ENCODE data around the gene EIF4EBP2.

EIF4EBP2 gene

DNA sequence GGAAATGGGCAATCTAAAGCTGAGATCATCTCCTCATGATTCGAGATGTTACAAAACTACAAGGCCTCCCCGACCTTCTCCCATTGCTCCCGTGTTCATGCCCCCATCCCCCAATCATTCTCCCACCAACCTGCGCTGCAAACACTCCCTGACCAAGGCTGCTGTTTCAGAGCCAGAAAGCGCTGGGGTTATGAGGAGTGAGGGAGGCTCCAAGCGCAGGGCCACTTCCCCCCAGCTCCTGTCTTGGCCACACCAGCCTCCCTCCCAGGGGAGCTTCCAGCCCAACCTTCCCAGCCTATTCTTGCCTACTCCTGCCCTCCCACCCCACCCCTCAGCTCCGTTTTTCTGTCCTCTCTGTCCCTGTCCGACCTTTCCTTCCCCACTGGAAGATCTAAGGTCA lies 52.2 kb downstream of the EIF4EBP2 start:
- no peak overlapping the region for H3K27ac ChIP-seq
- H3K4me3 ChIP-seq, result no peak overlapping the region

DNA sequence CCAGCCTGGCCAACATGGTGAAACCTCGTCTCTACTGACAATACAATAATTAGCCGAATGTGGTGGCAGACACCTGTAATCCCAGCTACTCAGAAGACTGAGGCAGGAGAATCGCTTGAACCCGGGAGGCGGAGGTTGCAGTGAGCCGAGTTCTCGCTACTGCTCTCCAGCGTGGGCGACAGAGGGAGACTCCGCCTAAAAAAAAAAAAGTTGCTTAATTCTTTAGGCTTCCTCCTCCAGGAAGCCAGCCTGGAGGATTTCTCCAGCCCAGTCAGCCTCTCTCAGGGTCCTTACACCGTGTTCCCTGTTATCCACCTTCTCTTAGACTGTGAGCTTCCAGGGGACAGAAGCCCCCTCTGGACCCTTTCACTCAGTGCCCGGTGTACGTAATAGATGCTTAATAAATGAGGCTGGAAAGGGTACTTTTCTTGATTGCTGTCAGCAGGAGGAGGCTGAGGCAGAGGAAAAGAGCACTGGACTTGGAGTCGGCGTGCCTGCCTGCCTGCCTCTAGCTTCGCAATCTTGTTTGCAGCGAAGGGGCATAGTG lies 53.9 kb downstream of the EIF4EBP2 start:
- H3K4me3 ChIP-seq, result peak overlapping the region in 3 of 7 experiments; percentile 1 to 32 (median 22)
- H3K27ac ChIP-seq, result peak overlapping the region in 4 of 21 experiments; percentile 8 to 50 (median 38)

DNA sequence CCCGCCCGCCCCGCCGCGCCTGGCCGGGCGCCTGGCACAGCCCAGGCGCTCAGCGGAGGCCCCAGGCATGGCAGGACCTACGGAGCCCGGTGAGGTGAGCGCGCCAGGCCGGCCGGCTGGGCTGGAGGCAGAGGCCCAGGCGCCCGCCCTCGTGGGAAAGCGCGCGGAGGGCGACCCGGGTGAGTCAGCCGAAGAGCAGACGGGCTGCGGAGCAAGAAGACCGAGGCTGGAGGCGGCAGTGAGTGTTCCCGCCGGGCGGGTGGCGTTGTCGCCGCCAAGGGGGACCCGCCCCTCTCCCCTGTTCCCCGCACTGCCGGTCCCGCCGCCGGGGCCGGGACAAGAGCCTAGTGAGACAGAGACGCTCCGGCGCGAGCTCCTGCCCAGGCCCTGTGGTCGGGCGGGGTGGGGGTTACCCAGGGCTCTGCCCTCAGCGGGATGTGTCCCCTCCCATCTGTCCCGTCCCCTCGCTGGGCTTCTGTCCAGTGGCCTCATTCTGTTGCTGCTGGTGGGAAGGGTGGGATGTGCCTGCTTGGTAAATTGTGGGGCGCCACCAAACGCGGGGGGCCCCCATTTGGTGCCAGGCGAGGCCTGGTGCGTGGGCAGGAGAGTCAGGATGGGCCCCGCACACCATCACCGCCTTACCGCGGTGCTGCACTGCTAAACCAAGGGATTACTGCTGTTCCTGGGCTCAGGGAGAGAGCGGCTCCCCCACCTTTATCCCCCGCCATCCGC lies 54.5 kb downstream of the EIF4EBP2 start:
- Histone ChIP-seq H3K4me3 (peak overlapping the region in 4 of 7 experiments; percentile 1 to 32 (median 14)), H3K27ac (peak overlapping the region in 8 of 21 experiments; percentile 8 to 50 (median 30))

DNA sequence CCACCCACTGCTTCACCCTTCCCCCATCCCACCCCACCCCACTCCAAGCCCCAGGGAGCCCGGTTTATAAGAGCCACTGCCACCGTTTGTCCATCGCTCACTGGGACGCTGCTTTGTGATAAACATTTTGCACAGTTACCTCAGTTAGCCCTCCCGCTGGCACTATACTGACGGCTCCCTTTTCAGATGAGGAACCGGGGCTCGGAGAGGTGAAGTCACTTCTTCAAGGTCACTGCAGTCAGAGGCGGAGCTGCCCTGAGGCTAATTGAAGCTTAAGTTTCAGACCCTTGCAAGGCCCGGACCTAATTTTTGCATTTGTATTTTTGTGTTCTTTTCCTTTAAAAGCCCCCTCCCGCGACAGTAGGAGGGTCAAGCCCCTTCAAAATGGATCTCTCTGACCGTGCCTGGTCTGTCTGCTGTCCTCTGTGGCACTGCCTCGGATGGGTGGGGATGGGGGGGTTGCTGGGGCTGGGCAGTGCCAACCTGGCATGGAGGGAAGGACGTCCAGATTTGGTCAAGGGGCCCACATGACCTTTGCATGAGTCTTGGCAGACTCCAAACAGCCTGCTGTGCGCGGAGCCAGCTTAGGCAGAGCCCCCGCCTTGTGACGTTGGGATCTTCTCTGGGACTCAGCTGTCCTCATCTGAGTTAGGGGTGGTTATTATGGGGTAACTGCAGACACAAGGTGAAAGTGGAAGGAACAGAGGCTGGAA lies 55.3 kb downstream of the EIF4EBP2 start:
- Histone ChIP-seq H3K27ac (peak overlapping the region in 2 of 21 experiments; percentile 23 to 39), H3K4me3 (no peak overlapping the region)

DNA sequence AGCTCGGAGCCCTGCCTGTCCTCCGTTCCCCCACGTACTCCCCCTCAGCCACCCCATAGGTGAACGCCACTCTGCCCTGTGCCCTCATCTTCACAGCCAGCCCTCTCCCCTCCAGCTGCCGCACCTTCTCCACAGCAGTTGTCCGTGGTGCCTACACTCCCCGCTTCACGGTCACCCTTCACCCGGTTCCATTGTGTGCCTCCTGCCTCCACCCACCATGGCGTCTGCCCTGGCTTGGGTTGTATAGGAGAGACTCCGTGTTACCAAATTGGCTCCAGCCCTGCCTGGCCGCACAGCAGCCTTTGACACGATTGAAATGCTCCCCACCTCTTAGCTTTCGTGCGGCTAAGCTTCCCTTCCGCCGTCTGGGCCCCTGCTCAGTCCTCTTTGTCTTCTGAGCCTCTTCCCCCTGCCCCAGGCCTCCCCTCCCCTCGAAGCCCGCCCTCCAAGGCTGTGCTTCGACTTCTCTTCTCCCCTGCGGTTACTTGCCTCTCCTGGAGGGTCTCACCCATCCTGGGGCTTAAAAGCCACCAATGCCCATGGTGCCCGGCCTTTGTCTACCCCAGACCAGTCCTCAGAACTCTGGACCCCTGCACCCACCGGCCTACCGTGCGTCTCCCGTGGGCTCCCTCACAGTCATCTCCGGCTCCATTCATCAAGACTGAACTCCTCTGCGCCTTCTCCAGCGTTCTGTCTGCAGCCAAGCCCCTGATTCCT lies 56.0 kb downstream of the EIF4EBP2 start:
- no peak overlapping the region for H3K27ac ChIP-seq
- H3K4me3 ChIP-seq, result no peak overlapping the region

DNA sequence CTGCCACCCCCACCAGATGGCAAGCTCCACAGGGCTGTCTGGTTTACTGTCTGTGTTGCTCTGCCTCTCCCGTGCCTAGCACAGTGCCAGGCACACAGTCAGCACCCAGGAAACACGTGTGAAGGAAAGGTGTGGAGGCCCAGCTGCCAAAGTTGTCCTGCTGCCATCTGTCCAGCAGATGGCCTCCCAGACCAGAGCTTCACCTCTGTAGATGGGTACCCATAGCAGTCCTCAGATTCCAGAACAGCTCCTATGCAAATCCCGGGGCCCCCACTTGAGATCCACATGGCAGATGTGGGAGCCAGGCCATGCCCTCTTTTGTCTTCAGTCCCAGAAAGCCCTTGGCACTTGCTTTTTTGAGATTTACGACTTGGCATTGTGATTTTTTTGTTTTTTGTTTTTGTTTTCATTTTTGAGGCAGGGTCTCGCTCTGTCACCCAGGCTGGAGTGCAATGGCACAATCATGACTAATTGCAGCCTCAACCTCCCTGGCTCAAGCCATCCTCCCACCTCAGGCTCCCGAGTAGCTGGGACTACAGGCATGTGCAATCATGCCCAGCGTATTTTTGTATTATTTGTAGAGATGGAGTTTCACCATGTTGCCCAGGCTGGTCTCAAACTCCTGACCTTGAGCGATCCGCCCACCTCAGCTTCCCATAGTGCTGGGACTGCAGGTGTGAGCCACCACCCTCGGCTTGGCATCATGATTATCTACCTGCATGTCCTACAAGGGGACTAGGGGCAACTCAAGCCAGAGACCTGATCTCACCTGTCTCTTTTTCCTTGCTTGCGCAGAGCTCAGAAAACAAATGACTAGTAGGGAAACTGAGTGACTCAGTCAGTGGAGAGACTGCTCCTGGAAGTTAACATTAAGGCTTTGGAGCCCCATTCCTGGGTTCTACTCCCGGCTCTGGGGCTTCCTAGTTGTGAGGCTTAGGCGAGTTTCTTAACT lies 57.7 kb downstream of the EIF4EBP2 start:
- Histone ChIP-seq H3K4me3 (no peak overlapping the region), H3K27ac (peak overlapping the region in 1 of 21 experiments; percentile 9)

DNA sequence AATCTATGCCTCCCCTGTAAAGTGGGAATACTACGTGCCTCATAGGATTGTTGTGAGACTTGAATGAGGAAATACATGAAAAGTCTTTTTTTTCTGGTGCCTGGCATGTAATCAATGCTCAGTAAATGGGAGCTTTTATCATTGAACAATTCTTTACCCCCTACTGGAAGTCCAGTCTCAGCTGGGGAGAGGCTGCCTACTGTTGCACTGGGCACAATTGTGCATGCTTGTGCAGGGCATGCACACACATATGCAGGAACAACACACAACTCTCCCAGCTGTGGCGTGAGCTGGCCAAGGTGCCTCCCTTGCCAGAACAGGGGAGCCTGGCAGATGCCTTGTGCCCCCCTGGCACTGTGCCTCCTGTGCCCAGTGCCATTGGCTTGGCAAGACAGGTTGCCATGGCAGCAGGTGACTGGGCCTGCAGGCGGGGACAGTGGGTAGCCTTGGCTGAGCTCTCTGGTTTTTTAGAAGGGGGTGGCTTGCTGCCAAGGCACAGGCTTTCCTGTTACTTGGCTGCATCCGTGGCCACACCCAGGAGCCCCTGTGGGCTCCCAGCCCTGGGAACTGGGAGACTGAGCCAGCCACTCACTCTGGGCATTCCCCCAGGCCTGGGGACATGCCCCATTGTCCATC lies 58.5 kb downstream of the EIF4EBP2 start:
- H3K4me3 ChIP-seq, result no peak overlapping the region
- peak overlapping the region in 1 of 21 experiments; percentile 9 for H3K27ac ChIP-seq

DNA sequence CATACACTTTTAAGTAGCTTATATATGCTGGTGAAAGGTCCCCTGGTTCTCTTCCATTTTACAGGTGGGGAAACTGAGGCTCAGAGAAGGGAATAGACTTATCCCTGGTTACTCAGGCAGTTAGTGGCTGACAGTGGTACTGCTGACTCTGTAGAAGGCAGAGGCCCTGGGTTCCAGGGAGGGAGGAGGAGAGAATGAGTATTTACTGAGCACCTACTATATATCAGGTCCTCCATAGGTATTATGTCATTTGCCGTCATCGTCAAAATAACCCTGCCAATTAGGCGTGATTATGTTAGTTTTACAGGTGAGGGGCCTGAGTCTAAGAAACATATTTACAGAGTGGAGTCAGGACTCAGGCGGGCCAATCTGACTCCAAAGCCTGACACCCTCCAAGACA lies 61.3 kb downstream of the EIF4EBP2 start:
- Histone ChIP-seq H3K4me3 (no peak overlapping the region), H3K27ac (no peak overlapping the region)

DNA sequence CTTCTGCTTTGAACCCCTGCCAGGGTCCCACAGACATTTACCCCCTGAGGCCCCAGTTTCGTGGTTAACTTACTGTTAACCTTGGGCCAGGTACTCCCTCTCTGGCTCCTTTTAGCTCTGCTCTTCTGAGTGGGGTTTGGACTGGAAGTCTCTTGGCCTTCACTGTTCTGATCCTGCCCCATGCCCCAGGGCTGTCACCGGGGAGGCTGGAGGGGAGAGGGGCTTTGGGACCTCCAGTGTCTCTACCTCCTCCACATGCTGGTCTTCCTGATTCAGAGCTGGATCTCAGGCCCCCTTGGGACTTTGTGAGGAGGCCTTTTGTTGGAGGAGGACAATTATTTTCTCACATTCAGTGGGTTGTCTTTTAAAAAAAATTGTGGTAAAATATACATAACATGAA lies 61.9 kb downstream of the EIF4EBP2 start:
- Histone ChIP-seq H3K27ac (no peak overlapping the region), H3K4me3 (no peak overlapping the region)

DNA sequence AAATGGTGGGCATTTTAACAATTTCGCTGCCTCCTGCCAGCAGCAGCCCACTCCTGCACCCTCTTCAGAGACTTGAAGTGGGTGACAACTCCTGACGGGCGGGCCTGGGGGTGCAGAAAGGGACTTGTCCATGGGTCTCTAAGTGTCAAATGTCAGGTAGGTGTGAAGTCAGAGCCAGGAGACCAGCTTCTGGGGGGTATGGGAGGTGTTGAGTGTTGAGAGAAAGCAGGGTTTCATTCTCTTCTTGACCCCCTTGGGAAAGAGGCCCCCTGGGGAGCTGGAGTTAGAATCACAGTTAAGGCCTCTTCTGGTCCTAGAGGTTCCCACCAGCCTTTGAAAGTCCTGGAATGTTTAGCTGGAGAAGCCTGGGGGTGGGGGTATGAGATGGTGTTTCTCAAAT lies 63.0 kb downstream of the EIF4EBP2 start:
- H3K4me3 ChIP-seq, result no peak overlapping the region
- no peak overlapping the region for H3K27ac ChIP-seq

DNA sequence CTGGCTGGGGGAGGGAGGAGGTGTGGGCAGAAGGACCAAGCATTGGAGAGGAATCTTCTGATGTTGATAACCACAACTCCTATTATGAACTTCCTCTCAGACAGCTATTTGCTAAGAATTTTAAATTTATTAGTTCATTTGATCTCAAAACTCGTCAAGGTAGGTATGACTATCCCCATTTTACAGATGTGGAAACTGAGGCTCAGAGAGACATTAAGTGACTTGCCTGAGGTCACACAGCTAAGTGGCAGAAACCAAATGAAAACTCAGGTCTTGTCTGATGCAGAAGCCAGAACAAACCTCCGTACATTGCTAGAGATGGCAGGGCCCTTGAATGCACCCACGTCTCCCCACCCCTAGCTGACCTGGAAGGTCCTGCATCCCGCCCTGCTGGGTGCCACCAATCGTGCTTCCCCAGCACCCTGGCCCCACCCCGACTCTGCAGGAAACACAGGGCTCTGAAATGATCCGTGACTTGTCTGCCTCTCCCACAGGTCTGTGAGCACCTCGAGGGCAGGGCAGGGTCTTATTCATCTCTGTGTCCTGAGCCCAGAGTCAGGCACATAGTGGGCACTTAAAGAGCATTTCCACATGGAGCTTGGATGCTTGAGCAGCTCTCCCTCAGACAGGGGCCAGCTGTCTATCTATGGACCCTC lies 69.0 kb downstream of the EIF4EBP2 start:
- H3K27ac ChIP-seq, result no peak overlapping the region
- no peak overlapping the region for H3K4me3 ChIP-seq

DNA sequence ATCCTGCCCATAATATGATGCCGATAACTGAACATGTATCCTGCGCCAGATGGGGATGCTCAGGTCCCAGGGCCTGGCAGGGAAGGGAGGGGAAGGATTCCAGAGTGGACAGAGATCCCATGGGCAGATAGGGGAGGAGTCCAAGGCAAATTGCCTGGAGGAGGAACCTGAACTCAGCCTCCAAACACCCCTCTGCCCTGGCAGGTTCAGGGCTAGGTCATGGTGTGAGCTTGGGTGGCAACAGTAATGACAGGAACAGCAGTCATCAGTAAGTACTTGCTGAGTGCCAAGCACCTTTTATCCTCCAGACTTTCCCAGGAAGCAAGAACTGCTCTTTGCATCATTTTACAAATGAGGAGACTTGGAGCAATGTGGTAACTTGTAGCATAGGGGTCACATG lies 70.8 kb downstream of the EIF4EBP2 start:
- H3K27ac ChIP-seq, result peak overlapping the region in 2 of 21 experiments; percentile 15 to 77

DNA sequence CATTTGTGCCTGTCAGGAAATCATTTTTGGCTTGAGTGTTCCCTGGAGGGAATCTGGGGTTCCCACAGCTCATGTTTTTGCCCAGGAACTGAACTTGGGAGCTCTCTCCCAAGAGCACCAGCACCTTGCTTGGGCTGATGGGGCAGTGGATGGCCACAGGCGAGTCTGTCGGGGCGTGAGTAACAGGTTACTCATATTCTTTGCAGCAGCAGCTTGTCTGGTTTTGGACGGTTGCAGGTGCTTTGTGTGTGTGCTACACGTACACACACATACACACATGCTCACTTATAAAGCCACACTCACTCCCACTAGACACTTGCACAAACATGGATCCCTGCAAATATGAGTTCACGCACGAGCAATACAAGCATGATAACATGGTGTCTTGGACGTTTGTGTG lies 71.7 kb downstream of the EIF4EBP2 start:
- no peak overlapping the region for H3K4me3 ChIP-seq
- H3K27ac ChIP-seq, result peak overlapping the region in 3 of 21 experiments; percentile 15 to 77 (median 29)

More for the DNA sequence above, 70.8 kb downstream of the EIF4EBP2 start:
- H3K4me3 ChIP-seq, result no peak overlapping the region

DNA sequence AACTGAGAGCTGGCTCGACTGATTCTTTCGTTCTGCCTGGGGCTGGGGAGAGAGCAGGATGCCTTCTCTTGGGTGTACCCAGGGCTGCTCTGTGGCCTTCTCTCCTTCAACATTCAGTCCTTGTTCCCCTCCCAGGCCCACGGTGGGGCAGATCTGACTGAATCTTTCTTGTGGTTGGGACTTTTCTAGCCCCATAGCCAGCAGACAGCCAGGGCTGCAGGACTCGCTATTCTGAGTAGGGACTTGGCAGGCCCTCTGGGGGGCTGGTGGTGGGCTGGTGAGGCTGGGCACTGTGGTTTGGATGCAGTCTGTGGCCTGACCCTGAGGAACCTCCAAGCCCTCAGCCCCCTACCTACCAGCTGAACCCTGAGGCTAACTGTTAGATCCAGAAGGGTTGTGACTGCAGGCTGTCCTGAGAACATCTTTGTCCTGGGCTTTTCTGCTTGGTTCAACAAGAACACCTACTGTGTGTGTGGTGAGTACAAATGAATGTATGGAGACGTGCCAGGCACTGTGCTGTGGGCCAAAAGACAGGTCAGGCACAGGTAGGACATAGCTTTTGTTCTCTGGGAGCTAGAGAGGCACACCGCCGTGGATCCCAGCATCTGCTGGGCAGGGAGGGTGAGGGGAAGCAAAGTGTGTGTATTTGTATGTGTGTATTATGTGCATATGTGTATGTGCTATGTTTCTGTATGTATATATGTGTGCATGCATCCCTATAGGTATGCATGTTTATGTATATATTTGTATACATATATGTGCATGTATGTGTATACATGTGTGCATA lies 72.5 kb downstream of the EIF4EBP2 start:
- peak overlapping the region in 2 of 21 experiments; percentile 18 to 77 for H3K27ac ChIP-seq
- no peak overlapping the region for H3K4me3 ChIP-seq

DNA sequence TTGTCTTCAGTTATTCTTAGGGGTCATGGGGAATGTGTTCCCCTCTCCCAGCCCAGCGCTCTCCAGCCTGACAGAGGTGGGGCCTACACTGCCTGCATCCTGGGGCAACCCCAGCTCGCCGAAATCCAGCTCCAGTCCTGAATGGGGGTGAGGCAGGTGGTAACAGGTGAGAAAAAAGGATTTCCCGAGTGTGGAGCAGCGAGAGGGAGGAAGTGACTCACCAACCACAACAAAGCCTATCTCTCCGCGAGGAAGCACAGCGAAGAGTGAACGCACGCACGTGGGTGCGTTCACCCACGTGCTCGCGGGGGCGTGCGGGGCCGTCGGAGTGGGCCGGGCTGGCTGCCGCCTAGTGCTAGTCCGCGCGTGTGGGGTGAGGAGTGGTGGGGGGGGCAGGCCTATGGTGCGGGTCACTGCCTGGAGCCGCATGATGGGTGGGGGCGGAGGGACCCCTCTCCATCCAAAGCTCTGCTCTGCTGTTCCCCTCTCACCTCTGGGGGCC lies 73.8 kb downstream of the EIF4EBP2 start:
- Histone ChIP-seq H3K27ac (peak overlapping the region in 16 of 21 experiments; percentile 48 to 84 (median 75)), H3K4me3 (peak overlapping the region; percentile 44 to 59 (median 52))
